OCI-LY3 (cell line): Measurements from ENCODE around the gene CDC37.

Experiments used
- CTCF ChIP-seq: fragments of 200-600, 300-600 bp; sonication (generic); IDR thresholded peaks from 2 replicates; pipeline ENCODE4 v1.5.1; 2014; ENCODE audit warnings: antibody characterized with exemption, low read length, low read depth
- EZH2phosphoT487 ChIP-seq: fragments of 200-600 bp; shearing (Covaris generic); IDR thresholded peaks from 2 replicates; pipeline ENCODE4 v1.6.1; 2018; ENCODE audit warnings: antibody characterized with exemption, mixed run types, low read depth

GRCh38 chr19:10395917-10396316, 7.4 kb downstream of the CDC37 start:
- TF ChIP-seq CTCF (no peak), EZH2phosphoT487 (no peak)
